Smooth muscle cell of the pulmonary artery (primary cell): Measurements from ENCODE around the gene CCDC186. TPM values are rescaled to one million over a fixed set of nuclear protein-coding genes. Genes with fewer than 3 reads are reported as not detected.

Experiments used
- total RNA-seq: library from RNA; depleted of rRNA; stranded (reverse); fragments of >200 nt; gene quantifications from 2 replicates; pipeline ENCODE4 v1.2.3, GENCODE V29; 2014

Gene CCDC186
- total RNA-seq = 10.7 and 15.5 TPM in 2 replicates

GRCh38 chr10:114173921-114174694, at the start of gene CCDC186:
CCDC186 (minus strand) TSS chr10:114174203; CDS start chr10:114163268, 10,935 bp downstream.

DNA sequence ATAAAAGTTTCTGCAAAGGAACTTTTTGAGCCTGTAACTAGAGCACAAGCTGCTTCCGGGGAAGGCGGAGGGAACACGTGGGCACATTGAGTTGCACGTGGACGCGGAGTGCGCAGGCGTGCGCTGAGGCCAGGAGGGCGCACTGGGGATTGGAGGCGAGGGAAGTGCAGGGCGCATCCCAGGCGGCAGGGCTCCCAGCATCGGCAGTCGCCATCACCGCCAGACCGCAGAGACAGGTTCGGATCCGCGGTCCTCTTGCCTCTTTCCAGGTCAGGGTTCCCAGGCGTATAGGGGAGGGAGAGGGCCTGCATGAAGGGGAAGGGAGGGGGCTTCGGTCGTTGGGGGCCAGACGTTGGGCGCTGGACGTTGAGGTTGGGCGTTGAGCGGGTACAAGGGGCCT, 5.1 kb upstream of the CCDC186 start, which contains the start of gene TDRD1:
Gene TDRD1, plus strand, starts transcription at position 206 of the 400 bp plus-strand sequence. CDS start 8,479 bp downstream, outside the sequence.

Other genes starting within 250 kb of the CCDC186 start
- gene ADRB1, start 130.3 kb downstream of the CCDC186 start, total RNA-seq = not detected in 2 replicates
- gene TDRD1, start 5.2 kb upstream of the CCDC186 start, total RNA-seq = 0.13 and 1.2 TPM in 2 replicates
- gene VWA2, start 65.1 kb upstream of the CCDC186 start, total RNA-seq = not detected in 2 replicates
- gene AFAP1L2, start 230.3 kb upstream of the CCDC186 start, total RNA-seq = 0.17 and 1.2 TPM in 2 replicates